OCI-LY3 (cell line): ENCODE data around the gene TSPAN3.

Experiments
- H2AFZ ChIP-seq: fragments of 200-600, 300-600 bp; shearing (Covaris generic); 2 replicates; pipeline ENCODE4 v1.6.0; 2014; ENCODE audit warnings: antibody characterized with exemption, low read depth, low read length
- H3K27ac ChIP-seq: fragments of 200-600, 300-600 bp; sonication (generic); 2 replicates; pipeline ENCODE4 v1.5.1; 2014; ENCODE audit warnings: mild to moderate bottlenecking, low read length, moderate library complexity, mixed read lengths
- H3K27me3 ChIP-seq: fragments of 200-600, 300-600 bp; sonication (generic); 2 replicates; pipeline ENCODE4 v1.6.1; 2014; ENCODE audit warnings: low read depth, low read length, mixed read lengths
- H3K36me3 ChIP-seq: fragments of 200-600, 300-600 bp; sonication (generic); replicated peaks from 2 replicates; pipeline ENCODE3; 2014; ENCODE audit warnings: low read depth, low read length, mixed read lengths
- H3K4me1 ChIP-seq: fragments of 300-600, 200-600 bp; sonication (generic); 2 replicates; pipeline ENCODE4 v1.6.1; 2014; ENCODE audit warnings: low read length, mixed read lengths
- H3K4me2 ChIP-seq: fragments of 200-600, 300-600 bp; sonication (generic); 2 replicates; pipeline ENCODE4 v1.6.1; 2014; ENCODE audit warnings: low read length, mixed read lengths
- H3K4me3 ChIP-seq: fragments of 300-600, 200-600 bp; sonication (generic); 2 replicates; pipeline ENCODE4 v1.5.1; 2014; ENCODE audit warnings: antibody characterized with exemption, mild to moderate bottlenecking, low read length, moderate library complexity
- H3K79me2 ChIP-seq: fragments of 300-600, 200-600 bp; shearing (Covaris generic); 2 replicates; pipeline ENCODE4 v1.6.1; 2014; ENCODE audit warnings: mild to moderate bottlenecking, low read length, mixed read lengths
- H3K9ac ChIP-seq: fragments of 300-600, 200-600 bp; shearing (Covaris generic); 2 replicates; pipeline ENCODE4 v1.6.0; 2014; ENCODE audit warnings: mild to moderate bottlenecking, low read length, moderate library complexity
- H3K9me3 ChIP-seq: fragments of 200-600, 300-600 bp; shearing (Covaris generic); 2 replicates; pipeline ENCODE4 v1.6.1; 2014; ENCODE audit warnings: low read length, mixed read lengths; ENCODE audit not compliant: insufficient read depth
- H4K20me1 ChIP-seq: fragments of 200-600, 300-600 bp; sonication (generic); 2 replicates; pipeline ENCODE4 v1.6.1; 2016; ENCODE audit warnings: low read length, mixed read lengths; ENCODE audit not compliant: insufficient read depth
- CTCF ChIP-seq: fragments of 200-600, 300-600 bp; sonication (generic); IDR thresholded peaks from 2 replicates; pipeline ENCODE4 v1.5.1; 2014; ENCODE audit warnings: antibody characterized with exemption, low read length, low read depth
- EZH2phosphoT487 ChIP-seq: fragments of 200-600 bp; shearing (Covaris generic); IDR thresholded peaks from 2 replicates; pipeline ENCODE4 v1.6.1; 2018; ENCODE audit warnings: antibody characterized with exemption, mixed run types, low read depth

TSPAN3 gene

GRCh38 chr15:77012117-77012712 is 58.7 kb downstream of the TSPAN3 start:
- peaks cover 28% of the 10 kb centered on the region for H3K4me1 ChIP-seq
- no peak overlapping the region for H3K4me3 ChIP-seq
- TF ChIP-seq EZH2phosphoT487, result no peak
- TF ChIP-seq CTCF, result no peak
- no peak overlapping the region for H2AFZ ChIP-seq
- peaks cover 6% of the 10 kb centered on the region; the same call in 1 of the 2 replicates for H4K20me1 ChIP-seq
- H3K9ac ChIP-seq, result no peak overlapping the region
- H3K27me3 ChIP-seq, result no peaks in the 10 kb centered on the region
- peaks cover 4% of the 10 kb centered on the region for H3K36me3 ChIP-seq
- no peaks in the 10 kb centered on the region for H3K79me2 ChIP-seq
- H3K4me2 ChIP-seq, result no peak overlapping the region
- H3K27ac ChIP-seq, result no peak overlapping the region
- no peaks in the 10 kb centered on the region for H3K9me3 ChIP-seq

- no peak overlapping the region for H3K4me2 ChIP-seq
- peaks cover 6% of the 10 kb centered on the region; the same call in 1 of the 2 replicates for H4K20me1 ChIP-seq
- no peak overlapping the region for H2AFZ ChIP-seq
- H3K79me2 ChIP-seq, result no peaks in the 10 kb centered on the region
- H3K27ac ChIP-seq, result no peak overlapping the region
- no peak overlapping the region for H3K4me3 ChIP-seq
- no peak overlapping the region for H3K9ac ChIP-seq
- peaks cover 28% of the 10 kb centered on the region for H3K4me1 ChIP-seq
- no peaks in the 10 kb centered on the region for H3K27me3 ChIP-seq
- no peaks in the 10 kb centered on the region for H3K9me3 ChIP-seq
- peaks cover 4% of the 10 kb centered on the region for H3K36me3 ChIP-seq
- no peak for TF ChIP-seq CTCF
Observed at GRCh38 chr15:77010857-77011256, 60.1 kb downstream of the TSPAN3 start.

- Histone ChIP-seq H3K79me2 (no peaks in the 10 kb centered on the region), H3K27ac (no peak overlapping the region), H2AFZ (no peak overlapping the region), H3K9ac (no peak overlapping the region), H3K4me1 (peaks cover 28% of the 10 kb centered on the region), H3K4me2 (no peak overlapping the region), H3K9me3 (no peaks in the 10 kb centered on the region), H3K36me3 (peaks cover 4% of the 10 kb centered on the region), H4K20me1 (peaks cover 9% of the 10 kb centered on the region; the same call in 1 of the 2 replicates), H3K27me3 (no peaks in the 10 kb centered on the region), H3K4me3 (no peak overlapping the region)
- TF ChIP-seq CTCF (no peak), EZH2phosphoT487 (no peak)
Observed at GRCh38 chr15:77010312-77010686, 60.6 kb downstream of the TSPAN3 start.

- peaks cover 4% of the 10 kb centered on the region for H3K36me3 ChIP-seq
- H3K27me3 ChIP-seq, result no peaks in the 10 kb centered on the region
- H4K20me1 ChIP-seq, result peaks cover 10% of the 10 kb centered on the region; the same call in 1 of the 2 replicates
- no peak overlapping the region for H3K4me3 ChIP-seq
- TF ChIP-seq EZH2phosphoT487 (no peak), CTCF (no peak)
- H3K9ac ChIP-seq, result no peak overlapping the region
- no peaks in the 10 kb centered on the region for H3K79me2 ChIP-seq
- peaks cover 26% of the 10 kb centered on the region for H3K4me1 ChIP-seq
- H3K9me3 ChIP-seq, result no peaks in the 10 kb centered on the region
- H3K4me2 ChIP-seq, result no peak overlapping the region
- no peak overlapping the region for H2AFZ ChIP-seq
- no peak overlapping the region for H3K27ac ChIP-seq
Observed at GRCh38 chr15:77009646-77010311, 61.1 kb downstream of the TSPAN3 start.
